Smooth muscle cell (in vitro differentiated cells): ENCODE data around the gene EFNB2. TPM values are rescaled to one million over a fixed set of nuclear protein-coding genes. Genes with fewer than 3 reads are reported as not detected.

Experiments
- DNase-seq: peaks from one replicate; lab custom pipeline; 2025; ENCODE audit not compliant: unreplicated experiment; lab: John Stamatoyannopoulos, UW
- H2AFZ ChIP-seq: fragments of 200-600 bp; sonication (generic); 2 replicates; pipeline ENCODE4 v1.6.0; 2016; ENCODE audit warnings: antibody characterized with exemption, low read depth, mild to moderate bottlenecking
- H3F3A ChIP-seq: fragments of 200-600 bp; sonication (generic); 2 replicates; pipeline ENCODE4 v1.6.0; 2017; ENCODE audit warnings: antibody characterized with exemption, low read depth
- H3K27ac ChIP-seq: fragments of 200-600 bp; sonication (generic); 2 replicates; pipeline ENCODE4 v1.5.1; 2016; ENCODE audit warnings: low read depth, mild to moderate bottlenecking
- H3K27me3 ChIP-seq: fragments of 200-600 bp; sonication (generic); 2 replicates; pipeline ENCODE4 v1.6.1; 2016; ENCODE audit warnings: low read depth, mild to moderate bottlenecking
- H3K36me3 ChIP-seq: fragments of 200-600 bp; sonication (generic); 2 replicates; pipeline ENCODE4 v1.5.1; 2016; ENCODE audit warnings: low read depth
- H3K4me1 ChIP-seq: fragments of 200-600 bp; sonication (generic); 2 replicates; pipeline ENCODE4 v1.5.1; 2016; ENCODE audit warnings: low read depth
- H3K4me2 ChIP-seq: fragments of 200-600 bp; sonication (generic); 2 replicates; pipeline ENCODE4 v1.6.0; 2016; ENCODE audit warnings: mild to moderate bottlenecking
- H3K4me3 ChIP-seq: fragments of 200-600 bp; sonication (generic); 2 replicates; pipeline ENCODE4 v1.5.1; 2016; ENCODE audit warnings: mild to moderate bottlenecking
- H3K79me2 ChIP-seq: fragments of 200-600 bp; sonication (generic); 2 replicates; pipeline ENCODE4 v1.6.0; 2016; ENCODE audit warnings: low read depth, mild to moderate bottlenecking
- H3K9ac ChIP-seq: fragments of 200-600 bp; sonication (generic); 2 replicates; pipeline ENCODE4 v1.6.0; 2016; ENCODE audit warnings: low read depth
- H3K9me3 ChIP-seq: fragments of 200-600 bp; sonication (generic); replicated peaks from 2 replicates; pipeline ENCODE4 v1.5.1; 2016; ENCODE audit warnings: low read depth
- H4K20me1 ChIP-seq: fragments of 200-600 bp; sonication (generic); 2 replicates; pipeline ENCODE4 v1.6.0; 2016; ENCODE audit warnings: low read depth
- WGBS: methylation state at CpG from one replicate; pipeline ENCODE4 v1.1.7; 2016; ENCODE audit warnings: low lambda C conversion rate; 5-methylcytosine and 5-hydroxymethylcytosine counted together
- polyA plus RNA-seq: library from polyadenylated mRNA; unstranded; fragments of >200 nt; fragmentation: Nextera tagmentation; extraction: Ambion mirVana; gene quantifications from 2 replicates; pipeline ENCODE4 v1.2.1, GENCODE V29; 2016
- total RNA-seq: library from RNA; depleted of rRNA; stranded (reverse); fragments of >200 nt; gene quantifications from 2 replicates; pipeline ENCODE4 v1.2.3, GENCODE V29; 2014
- TF ChIP-seq, protein P1 (sequence below): fragments of 200-600 bp; sonication (generic); IDR thresholded peaks from 2 replicates; pipeline ENCODE4 v1.5.1; 2017; ENCODE audit warnings: borderline replicate concordance, mild to moderate bottlenecking, antibody characterized with exemption; ENCODE audit not compliant: insufficient read depth, poor library complexity, severe bottlenecking

Gene EFNB2
- total and polyA plus RNA-seq, 2 experiments from 2014 or later, result 15.5 to 42.0 TPM

- Histone ChIP-seq H3K27me3 (no peaks in the 10 kb centered on the region), H3K27ac (peak overlapping the region; percentile 34), H3F3A (no peaks in the 10 kb centered on the region), H3K9me3 (no peaks in the 10 kb centered on the region), H3K4me1 (peaks cover 10% of the 10 kb centered on the region), H3K4me3 (no peak overlapping the region), H3K4me2 (no peak overlapping the region), H3K79me2 (no peaks in the 10 kb centered on the region), H2AFZ (no peak overlapping the region), H3K36me3 (no peaks in the 10 kb centered on the region), H3K9ac (no peak overlapping the region), H4K20me1 (no peaks in the 10 kb centered on the region)
- WGBS, result 64% methylated on average over 10 of the region's 10 CpGs
- DNase-seq, result no peak
- TF ChIP-seq, protein P1, sequence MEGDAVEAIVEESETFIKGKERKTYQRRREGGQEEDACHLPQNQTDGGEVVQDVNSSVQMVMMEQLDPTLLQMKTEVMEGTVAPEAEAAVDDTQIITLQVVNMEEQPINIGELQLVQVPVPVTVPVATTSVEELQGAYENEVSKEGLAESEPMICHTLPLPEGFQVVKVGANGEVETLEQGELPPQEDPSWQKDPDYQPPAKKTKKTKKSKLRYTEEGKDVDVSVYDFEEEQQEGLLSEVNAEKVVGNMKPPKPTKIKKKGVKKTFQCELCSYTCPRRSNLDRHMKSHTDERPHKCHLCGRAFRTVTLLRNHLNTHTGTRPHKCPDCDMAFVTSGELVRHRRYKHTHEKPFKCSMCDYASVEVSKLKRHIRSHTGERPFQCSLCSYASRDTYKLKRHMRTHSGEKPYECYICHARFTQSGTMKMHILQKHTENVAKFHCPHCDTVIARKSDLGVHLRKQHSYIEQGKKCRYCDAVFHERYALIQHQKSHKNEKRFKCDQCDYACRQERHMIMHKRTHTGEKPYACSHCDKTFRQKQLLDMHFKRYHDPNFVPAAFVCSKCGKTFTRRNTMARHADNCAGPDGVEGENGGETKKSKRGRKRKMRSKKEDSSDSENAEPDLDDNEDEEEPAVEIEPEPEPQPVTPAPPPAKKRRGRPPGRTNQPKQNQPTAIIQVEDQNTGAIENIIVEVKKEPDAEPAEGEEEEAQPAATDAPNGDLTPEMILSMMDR, result no peak
Observed at GRCh38 chr13:106467427-106468122, 67.9 kb downstream of the EFNB2 start.

DNA sequence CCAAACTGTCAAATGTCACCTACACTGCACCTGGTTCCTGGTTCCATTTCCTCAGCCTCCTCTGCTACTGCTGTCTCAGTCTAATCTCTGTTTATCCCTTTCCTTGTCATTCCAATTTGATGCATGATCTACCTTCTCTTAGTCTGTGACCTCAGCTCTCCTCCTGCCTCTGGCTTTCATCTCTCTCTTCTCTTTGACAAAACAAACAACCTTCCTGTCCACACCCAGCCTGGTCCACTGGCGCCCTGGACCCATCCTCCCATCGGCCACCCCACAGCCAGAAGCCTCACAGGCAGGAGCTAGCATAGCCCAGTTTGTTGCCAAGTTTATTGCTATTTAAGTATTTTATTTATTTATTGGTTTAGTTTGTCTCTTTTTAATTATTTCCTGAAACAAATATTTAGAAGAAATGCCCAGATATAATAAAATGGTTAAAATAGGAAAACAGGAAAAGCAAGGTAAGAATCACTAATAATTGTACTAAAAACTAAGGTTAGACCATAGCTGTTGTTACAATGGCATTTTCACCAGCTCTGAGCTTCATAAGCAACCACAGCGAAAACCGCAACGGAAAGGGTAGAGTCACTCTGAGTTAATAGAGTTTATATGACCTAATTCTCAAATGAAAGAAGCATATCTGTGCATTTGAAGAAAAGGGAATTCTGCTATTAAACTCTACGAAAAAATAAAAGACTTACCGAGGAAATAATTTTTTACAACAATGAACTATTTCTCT, 68.6 kb downstream of the EFNB2 start:
- H3K27me3 ChIP-seq, result no peaks in the 10 kb centered on the region
- no peak overlapping the region for H3K4me3 ChIP-seq
- TF ChIP-seq, protein P1, result no peak
- no peaks in the 10 kb centered on the region for H3K9me3 ChIP-seq
- no peaks in the 10 kb centered on the region for H3K79me2 ChIP-seq
- 81% methylated on average over 7 of the region's 7 CpGs for WGBS
- no peaks in the 10 kb centered on the region for H3K36me3 ChIP-seq
- H3F3A ChIP-seq, result no peaks in the 10 kb centered on the region
- DNase-seq, result no peak
- H3K9ac ChIP-seq, result no peak overlapping the region
- H3K4me1 ChIP-seq, result peaks cover 7% of the 10 kb centered on the region
- no peak overlapping the region for H2AFZ ChIP-seq
- H3K4me2 ChIP-seq, result no peak overlapping the region
- H4K20me1 ChIP-seq, result no peaks in the 10 kb centered on the region
- peak overlapping the region; percentile 34 for H3K27ac ChIP-seq

GRCh38 chr13:106464076-106464475, 71.4 kb downstream of the EFNB2 start:
- Histone ChIP-seq H3K9ac (no peak overlapping the region), H3K36me3 (no peaks in the 10 kb centered on the region), H3K9me3 (no peaks in the 10 kb centered on the region), H4K20me1 (no peaks in the 10 kb centered on the region), H2AFZ (no peak overlapping the region), H3K79me2 (no peaks in the 10 kb centered on the region), H3F3A (no peaks in the 10 kb centered on the region), H3K4me2 (no peak overlapping the region), H3K27me3 (no peaks in the 10 kb centered on the region), H3K4me3 (no peak overlapping the region), H3K27ac (no peak overlapping the region), H3K4me1 (peaks cover 7% of the 10 kb centered on the region)
- WGBS, result 37% methylated on average over 4 of the region's 4 CpGs
- DNase-seq, result no peak
- TF ChIP-seq, protein P1, result no peak

DNA sequence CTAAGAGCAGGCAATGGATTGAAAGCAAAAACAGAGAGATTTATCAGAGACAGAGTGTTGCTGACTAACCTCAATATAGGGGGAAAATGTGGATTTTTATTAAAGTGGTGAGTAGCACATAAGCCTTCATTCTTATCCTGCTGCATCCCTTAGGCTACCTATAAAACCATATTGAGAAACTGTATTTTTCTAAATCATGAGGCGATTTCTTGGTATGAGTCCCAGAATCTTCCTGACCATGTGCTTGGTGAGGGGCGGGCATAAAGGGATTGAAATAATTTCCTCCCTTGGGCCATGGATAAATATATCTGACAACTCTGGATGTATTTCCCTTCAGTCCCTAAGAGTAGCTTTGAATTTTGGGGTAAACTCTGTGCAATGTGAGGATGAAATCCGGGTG, 72.8 kb downstream of the EFNB2 start:
- H2AFZ ChIP-seq, result no peak overlapping the region
- no peaks in the 10 kb centered on the region for H3K79me2 ChIP-seq
- no peak overlapping the region for H3K4me2 ChIP-seq
- no peak for DNase-seq
- H3K9me3 ChIP-seq, result no peaks in the 10 kb centered on the region
- H3K27me3 ChIP-seq, result no peaks in the 10 kb centered on the region
- H3K27ac ChIP-seq, result no peak overlapping the region
- no peaks in the 10 kb centered on the region for H3F3A ChIP-seq
- H3K4me1 ChIP-seq, result peaks cover 3% of the 10 kb centered on the region
- no peak overlapping the region for H3K9ac ChIP-seq
- H4K20me1 ChIP-seq, result no peaks in the 10 kb centered on the region
- TF ChIP-seq, protein P1, result no peak
- H3K36me3 ChIP-seq, result no peaks in the 10 kb centered on the region
- H3K4me3 ChIP-seq, result no peak overlapping the region
- WGBS, result 97% methylated on average over 3 of the region's 3 CpGs
